Cardiac septum (tissue), 1 donor: Measurements from ENCODE around the gene SLC25A39. TPM values are rescaled to one million over a fixed set of nuclear protein-coding genes. Genes with fewer than 3 reads are reported as not detected.
"Not testable (repeated sequence)": the region's sequence is repeated elsewhere in the genome, so short reads cannot be mapped to it uniquely, and the experiment has no call there.

ENCODE experiments used
- DNase-seq: peaks from one replicate; pipeline ENCODE4 v3.0.0-alpha.2; 2020; ENCODE audit warnings: low spot score
- intact Hi-C: fragments of 100-400 bp; cut with DNase I; formaldehyde crosslinking; loops from one replicate; pipeline ENCODE4 v1.14.0; 2022
- total RNA-seq: library from RNA; stranded (reverse); fragmentation: NEBNext Ultra II Directional; extraction: Animal tissue kit (Norgen Biotek cat#: 25700); gene quantifications from one replicate; pipeline ENCODE4 v1.2.1, GENCODE V29; 2021
- donor health status: DM: no; HTN: no; CAD: no.

SLC25A39 gene
- total RNA-seq, 1 donor from 2014 or later: 53.4 TPM

DNA sequence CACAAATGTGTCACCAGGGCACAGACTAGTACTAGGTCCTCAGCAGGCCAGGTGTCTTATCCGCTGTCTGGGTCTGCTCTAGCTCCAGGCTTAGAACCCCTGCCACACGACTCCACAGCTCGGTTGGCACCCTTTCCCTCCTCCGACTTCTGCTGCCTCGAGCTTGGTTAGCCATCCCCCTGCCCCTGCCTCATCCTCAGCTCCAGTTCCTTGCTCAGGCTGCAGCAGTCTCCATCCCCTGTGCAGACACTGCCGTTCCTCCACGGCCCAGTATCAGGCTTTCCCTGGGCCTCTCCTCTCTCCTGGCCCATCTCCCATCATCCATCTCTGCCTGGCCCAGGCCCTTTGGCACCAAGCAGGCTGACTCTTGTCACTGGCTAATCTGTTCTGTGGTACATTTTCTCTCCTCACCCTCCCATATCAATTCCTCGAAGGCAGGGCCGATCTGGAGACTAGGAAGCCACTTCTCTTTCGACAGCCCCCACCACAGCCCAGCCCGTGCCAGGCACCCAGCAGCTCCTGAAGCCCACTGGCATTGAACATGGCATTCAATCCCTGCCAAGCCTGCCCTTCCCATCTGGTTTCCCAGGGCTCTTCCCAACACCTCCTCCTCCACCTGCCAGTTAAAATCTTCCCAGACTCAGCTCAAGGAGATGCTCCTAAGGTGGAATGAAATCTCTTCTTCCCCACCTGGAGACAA lies 19.0 kb upstream of the SLC25A39 start:
- intact Hi-C loops: loop anchor here (2.0 kb wide), 1 partner anchor 19 kb away; the partner anchor contains the start of gene SLC25A39
- no peak for DNase-seq

DNA sequence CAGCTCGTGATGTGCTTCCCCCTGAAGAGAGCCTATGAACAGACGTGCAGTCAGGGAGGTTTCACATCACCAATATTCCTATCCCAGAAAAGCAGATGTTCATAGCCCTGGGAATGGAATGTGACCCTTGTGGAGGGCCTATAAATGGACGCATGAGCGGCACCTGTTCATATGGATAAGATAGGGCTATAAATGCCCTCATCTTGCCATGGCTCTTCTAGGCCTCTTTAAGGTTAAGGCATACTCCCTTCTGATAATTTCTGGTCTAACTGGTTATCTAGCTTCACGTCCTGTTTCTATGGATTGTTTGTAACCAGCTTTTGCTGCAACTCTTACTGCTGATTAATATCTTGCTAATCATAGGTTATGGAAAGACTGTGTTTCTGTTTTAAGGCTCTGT lies 15.9 kb upstream of the SLC25A39 start:
- intact Hi-C loops, DNase-seq: not testable (repeated sequence)

DNA sequence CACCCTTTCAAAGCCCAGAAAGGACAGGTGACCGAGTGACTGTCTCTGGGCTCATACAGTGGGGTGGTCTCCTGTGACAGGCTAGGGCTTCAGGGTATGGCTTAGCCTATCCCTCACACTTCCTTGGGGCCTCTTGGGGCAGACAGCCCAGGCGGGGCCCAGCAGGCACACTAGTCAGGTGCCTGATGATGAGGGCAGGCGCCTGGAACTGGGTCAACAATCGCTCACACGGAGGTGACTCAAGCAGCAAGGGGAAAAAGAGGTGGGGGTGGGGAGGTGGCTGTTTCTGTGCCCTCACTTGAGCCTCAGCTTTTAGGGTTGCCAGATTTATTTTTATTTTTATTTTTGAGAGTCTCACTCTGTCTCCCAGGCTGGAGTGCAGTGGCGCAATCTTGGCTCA lies 14.1 kb upstream of the SLC25A39 start:
- no peak for DNase-seq
- intact Hi-C loops: no loop called here

DNA sequence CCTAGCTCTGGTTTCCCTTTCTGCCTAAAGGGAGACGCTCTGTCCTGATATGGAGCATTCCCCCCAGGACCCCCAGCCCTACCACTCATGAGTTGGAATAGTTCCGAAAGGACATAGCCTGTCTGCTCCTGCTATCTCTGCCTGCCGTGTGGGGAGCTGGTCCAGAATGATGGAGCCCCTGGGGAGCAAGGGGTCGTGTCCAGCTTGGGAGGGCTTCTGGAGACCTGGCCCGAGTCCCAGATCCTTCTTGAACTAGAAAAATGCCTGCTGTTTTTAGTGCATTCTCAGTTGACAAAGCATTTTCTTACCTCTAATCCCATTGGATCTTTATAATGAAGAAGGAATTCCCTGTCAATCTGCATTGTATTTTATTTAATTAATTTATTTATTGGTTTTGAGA lies 11.3 kb upstream of the SLC25A39 start:
- intact Hi-C loops: no loop called here
- no peak for DNase-seq

GRCh38 chr17:44335564-44335963 lies 10.9 kb upstream of the SLC25A39 start:
- no peak for DNase-seq
- intact Hi-C loops: no loop called here

- no peak for DNase-seq
- intact Hi-C loops: no loop called here
These were observed 10.1 kb upstream of the SLC25A39 start for GRCh38 chr17:44334727-44335126.

DNA sequence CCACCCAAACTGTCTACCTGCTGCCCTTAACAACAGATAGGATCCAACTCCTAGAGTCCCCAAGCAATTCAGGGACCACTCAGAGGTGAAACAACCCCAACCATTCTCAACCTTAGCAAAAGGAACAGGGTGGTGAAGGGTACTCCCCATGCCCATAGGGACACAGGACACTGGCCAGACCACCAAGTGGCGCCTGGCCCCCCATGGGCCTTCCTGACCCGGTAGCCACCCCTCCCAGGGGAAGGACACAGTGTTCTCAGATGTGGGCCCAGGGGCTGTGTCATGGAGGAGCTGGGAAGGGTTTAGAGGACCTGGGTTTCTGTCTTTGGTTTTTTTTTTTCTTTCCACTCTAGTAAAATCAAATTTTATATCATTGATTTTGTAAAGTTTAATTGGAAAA lies 9.7 kb upstream of the SLC25A39 start:
- intact Hi-C loops: no loop called here
- no peak for DNase-seq

GRCh38 chr17:44333371-44333770 lies 8.7 kb upstream of the SLC25A39 start:
- peak; percentile 88 for DNase-seq
- intact Hi-C loops: no loop called here

DNA sequence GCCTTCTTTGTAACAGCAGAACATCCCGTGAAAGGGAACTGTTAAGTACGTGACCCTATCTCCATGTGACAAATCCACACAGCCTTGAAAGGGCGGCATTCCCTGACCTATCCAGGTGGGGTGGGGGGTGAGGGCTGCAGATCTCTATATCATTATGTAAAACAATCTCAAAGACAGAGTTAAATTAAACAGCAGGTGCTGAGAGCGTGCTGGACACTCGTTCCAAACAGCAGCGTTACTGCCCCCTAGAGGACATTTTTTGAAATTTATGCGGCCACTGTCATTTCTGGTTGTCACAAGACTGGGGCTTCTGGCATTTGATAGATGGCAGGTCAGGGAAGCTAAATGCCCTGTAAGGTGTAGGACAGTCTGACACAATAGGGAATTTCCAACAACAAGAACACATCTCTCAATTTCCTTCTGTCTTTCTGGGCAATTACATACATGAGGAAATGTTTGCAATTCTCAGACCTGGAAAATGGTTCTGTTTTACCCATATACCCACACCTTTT lies 6.7 kb upstream of the SLC25A39 start:
- peak; percentile 84 for DNase-seq
- intact Hi-C loops: loop anchor here (2.0 kb wide), 1 partner anchor 121 kb away; no protein-coding TSS in a partner anchor

DNA sequence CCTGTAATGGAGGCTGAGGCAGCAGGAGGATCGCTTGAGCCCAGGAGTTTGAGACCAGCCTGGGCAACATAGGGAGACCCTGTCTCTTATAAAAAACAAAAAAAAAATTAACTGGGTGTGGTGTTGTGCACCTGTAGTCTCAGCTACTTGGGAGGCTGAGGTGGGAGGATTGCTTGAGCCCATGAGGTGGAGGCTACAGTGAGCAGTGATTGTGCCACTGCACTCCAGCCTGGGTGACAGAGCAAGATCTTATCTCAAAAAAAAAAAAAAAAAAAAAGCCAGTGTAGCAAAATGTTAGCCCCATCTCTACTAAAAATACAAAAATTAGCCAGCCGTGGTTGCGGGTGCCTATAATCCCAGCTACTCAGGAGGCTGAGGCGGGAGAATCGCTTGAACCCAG lies 5.6 kb upstream of the SLC25A39 start:
- intact Hi-C loops: loop anchor here (2.0 kb wide), 1 partner anchor 119 kb away; no protein-coding TSS in a partner anchor
- DNase-seq: not testable (repeated sequence)

GRCh38 chr17:44329516-44329915 lies 4.9 kb upstream of the SLC25A39 start:
- intact Hi-C loops, DNase-seq: not testable (repeated sequence)

- intact Hi-C loops: loop anchor here (1.0 kb wide), 1 partner anchor 110 kb away; no protein-coding TSS in a partner anchor
- no peak for DNase-seq
These were observed 3.3 kb upstream of the SLC25A39 start for GRCh38 chr17:44327715-44328449.

GRCh38 chr17:44326861-44327444 lies 2.3 kb upstream of the SLC25A39 start:
- intact Hi-C loops: loop anchor here (1.0 kb wide), 1 partner anchor 109 kb away; no protein-coding TSS in a partner anchor
- DNase-seq: peak; percentile 98

- intact Hi-C loops: loop anchor here (2.0 kb wide), 2 partner anchors 21 to 181 kb away; partner anchors contain the start of gene GRN
- no peak for DNase-seq
These were observed 492 bp downstream of the SLC25A39 start for GRCh38 chr17:44324092-44324570.

- intact Hi-C loops: loop anchor here (2.0 kb wide), 2 partner anchors 21 to 181 kb away; partner anchors contain the start of gene GRN
- DNase-seq: no peak
These were observed 1.1 kb downstream of the SLC25A39 start for GRCh38 chr17:44323359-44324091.

GRCh38 chr17:44322236-44322895 lies 2.3 kb downstream of the SLC25A39 start:
- no peak for DNase-seq
- intact Hi-C loops: no loop called here

DNA sequence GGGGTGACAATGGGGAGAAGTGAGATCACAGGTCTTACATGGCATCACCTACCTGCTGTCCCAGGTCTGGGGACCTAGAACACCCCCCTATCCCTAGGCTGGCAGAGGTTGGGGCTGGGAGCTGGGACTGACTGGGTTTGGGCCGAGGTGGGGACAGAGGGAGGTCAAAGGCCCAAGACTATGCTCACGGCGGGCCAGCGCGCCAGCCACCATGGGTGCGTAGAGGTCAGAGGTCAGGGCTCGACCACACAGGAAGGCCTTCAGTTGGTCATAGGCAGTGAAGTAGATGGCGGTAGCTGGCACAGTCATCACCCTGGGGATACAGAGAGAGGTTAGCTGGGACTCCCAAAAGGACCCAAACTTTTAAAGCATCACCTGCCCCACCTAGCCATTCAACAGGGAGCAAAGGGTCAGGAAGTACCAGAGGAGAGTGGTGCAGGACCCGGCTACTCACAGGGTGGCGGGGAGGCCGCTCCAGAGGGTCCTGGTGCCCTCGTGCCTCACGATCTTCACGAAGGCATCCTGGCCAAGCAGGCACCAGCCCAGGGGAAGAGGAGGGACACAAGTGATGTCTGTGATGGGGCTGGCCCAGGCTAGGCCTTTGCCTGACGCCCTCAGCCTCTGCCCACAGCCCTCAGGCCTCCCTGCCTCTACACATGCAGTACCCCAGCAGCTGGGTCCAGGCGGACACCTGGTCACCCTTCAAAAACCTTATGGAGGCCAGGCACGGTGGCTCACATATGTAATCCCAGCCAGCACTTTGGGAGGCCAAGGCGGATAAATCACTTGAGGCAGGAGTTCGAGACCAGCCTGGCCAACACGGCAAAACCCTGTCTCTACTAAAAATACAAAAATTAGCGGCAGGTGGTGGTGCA lies 3.1 kb downstream of the SLC25A39 start:
- no peak for DNase-seq
- intact Hi-C loops: no loop called here

DNA sequence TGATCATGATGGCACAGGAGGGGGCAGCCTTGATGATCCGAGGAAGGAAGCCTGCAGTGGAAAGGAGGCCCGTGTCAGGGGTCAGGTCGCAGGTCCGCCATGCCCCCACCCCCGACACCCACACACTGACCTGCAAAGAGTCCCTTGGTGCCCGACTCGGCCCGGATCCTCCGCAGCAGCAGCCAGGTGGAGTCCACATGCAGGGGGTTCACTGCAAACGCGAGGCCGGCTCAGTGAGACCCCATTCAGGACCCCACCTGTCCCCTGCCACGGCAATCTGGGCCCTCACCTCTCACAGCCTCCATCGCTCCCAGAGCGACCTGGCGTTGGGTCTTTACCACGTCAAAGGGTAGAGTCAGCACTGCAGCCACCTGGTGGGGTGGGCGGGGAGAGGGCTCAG lies 4.6 kb downstream of the SLC25A39 start:
- no peak for DNase-seq
- intact Hi-C loops: no loop called here
